A549 (cell line): ENCODE data around the gene LGR4. TPM values are rescaled to one million over a fixed set of nuclear protein-coding genes. Genes with fewer than 3 reads are reported as not detected.

Experiments used
- ATAC-seq, 2 experiments: fragments of 200-7000 bp in 1 of 2; fragments of >200 bp in 1 of 2; cut with Nextera tagmentation in 1 of 2; cut with Tn5 transposase in 1 of 2; 3 replicates each; pipeline versions ENCODE4 v1.8.0 to v1.9.1; 2018 to 2020; ENCODE audit warnings: mild to moderate bottlenecking in 1 of 2, moderate library complexity in 1 of 2
- CTCF ChIA-PET: fragments of 300-600 bp; sonication (Branson Sonifier 250); formaldehyde crosslinking; extraction: SDS; loops from one replicate; lab custom pipeline; 2021; ENCODE audit warnings: antibody characterized with exemption, inconsistent platforms; lab: Yijun Ruan, JAX
- POLR2A ChIA-PET: fragments of 350-600 bp; formaldehyde crosslinking; extraction: SDS; loops from one replicate; lab custom pipeline; 2021; ENCODE audit warnings: antibody characterized with exemption, inconsistent platforms; lab: Yijun Ruan, JAX
- DNase-seq, 2 experiments: peaks; one replicate each; pipeline versions ENCODE4 v3.0.0 to v3.0.0-alpha.2; 2011 to 2016; ENCODE audit warnings: low read depth in 1 of 2, low spot score in 1 of 2
- FAIRE-seq: peaks from 2 replicates; lab custom pipeline; 2011; peaks lifted over from hg19 to GRCh38; lab: Jason Lieb, UNC
- H3K27ac ChIP-seq, 2 experiments: fragments of >200 bp; sonication (Bioruptor Twin); formaldehyde crosslinking; 3 replicates each; pipeline ENCODE4 v1.5.1; 2016 to 2017
- H3K4me1 ChIP-seq: fragments of >200 bp; sonication (Bioruptor Twin); formaldehyde crosslinking; 3 replicates; pipeline ENCODE4 v1.6.1; 2016
- H3K4me2 ChIP-seq: fragments of >200 bp; sonication (Bioruptor Twin); formaldehyde crosslinking; 3 replicates; pipeline ENCODE4 v1.6.1; 2016
- H3K4me3 ChIP-seq: fragments of >200 bp; sonication (Bioruptor Twin); formaldehyde crosslinking; 3 replicates; pipeline ENCODE4 v1.5.1; 2016
- H3K9me3 ChIP-seq: fragments of >200 bp; sonication (Bioruptor Twin); formaldehyde crosslinking; 3 replicates; pipeline ENCODE4 v1.6.1; 2016
- ATOH8 ChIP-seq: fragments of 250-450 bp; sonication (Bioruptor Pico); IDR thresholded peaks from 2 replicates; pipeline ENCODE4 v1.5.0; 2020; ENCODE audit warnings: low read depth, mild to moderate bottlenecking, moderate library complexity
- BHLHE40 ChIP-seq: IDR thresholded peaks from 2 replicates; pipeline ENCODE4 v1.6.1; 2012; ENCODE audit warnings: low read depth, low read length, inconsistent platforms
- CEBPB ChIP-seq, 2 experiments: fragments of >200 bp in 1 of 2; sonication (Bioruptor Twin) in 1 of 2; formaldehyde crosslinking in 1 of 2; IDR thresholded peaks; 2 replicates each; pipeline ENCODE4 v1.6.1; 2012 to 2016
- CHD2 ChIP-seq: fragments of 150-350 bp; IDR thresholded peaks from 2 replicates; pipeline ENCODE4 v1.6.1; 2014; ENCODE audit warnings: low read length; ENCODE audit not compliant: partially characterized antibody
- E2F6 ChIP-seq: IDR thresholded peaks from 2 replicates; pipeline ENCODE4 v1.6.1; 2012; ENCODE audit warnings: low read depth, borderline replicate concordance
- ELK1 ChIP-seq: fragments of 150-350 bp; IDR thresholded peaks from 2 replicates; pipeline ENCODE4 v1.6.1; 2014; ENCODE audit warnings: low read depth, mild to moderate bottlenecking, low read length
- EP300 ChIP-seq, 2 experiments: fragments of >200 bp; sonication (Bioruptor Twin); formaldehyde crosslinking; IDR thresholded peaks; 2 replicates in 1 of 2; 3 replicates in 1 of 2; pipeline ENCODE4 v1.6.1; 2016 to 2017
- FOSL2 ChIP-seq, 2 experiments: fragments of 450-650 bp in 1 of 2; fragments of >200 bp in 1 of 2; sonication (Bioruptor Twin) in 1 of 2; formaldehyde crosslinking; IDR thresholded peaks; 2 replicates each; pipeline versions ENCODE4 v1.5.0 to v1.6.1; 2016 to 2020; ENCODE audit warnings: mild to moderate bottlenecking in 1 of 2, moderate library complexity in 1 of 2
- GATA3 ChIP-seq: IDR thresholded peaks from 2 replicates; pipeline ENCODE4 v1.6.1; 2012; ENCODE audit warnings: borderline replicate concordance
- HEYL ChIP-seq: fragments of 250-450 bp; sonication (Bioruptor Pico); IDR thresholded peaks from 2 replicates; pipeline ENCODE4 v1.8.0; 2021; ENCODE audit warnings: mild to moderate bottlenecking, moderate library complexity
- HOXA7 ChIP-seq: fragments of 250-450 bp; sonication (Bioruptor Pico); IDR thresholded peaks from 2 replicates; pipeline ENCODE4 v1.5.0; 2020; ENCODE audit warnings: mild to moderate bottlenecking, moderate library complexity
- HOXB5 ChIP-seq: fragments of 250-450 bp; sonication (Bioruptor Pico); IDR thresholded peaks from 2 replicates; pipeline ENCODE4 v1.5.0; 2020; ENCODE audit warnings: mild to moderate bottlenecking, moderate library complexity
- JUNB ChIP-seq: fragments of >200 bp; sonication (Bioruptor Twin); formaldehyde crosslinking; IDR thresholded peaks from 2 replicates; pipeline ENCODE4 v1.6.1; 2016
- MAZ ChIP-seq: fragments of 150-350 bp; IDR thresholded peaks from 2 replicates; pipeline ENCODE4 v1.6.1; 2014; ENCODE audit warnings: antibody characterized with exemption, low read depth, low read length, borderline replicate concordance
- NFE2L2 ChIP-seq: fragments of 150-350 bp; conservative IDR thresholded peaks from 2 replicates; pipeline ENCODE4 v1.6.1; 2014; ENCODE audit warnings: low read length
- PBX3 ChIP-seq: IDR thresholded peaks from 2 replicates; pipeline ENCODE4 v1.6.1; 2012
- POLR2A ChIP-seq: IDR thresholded peaks from 2 replicates; pipeline ENCODE4 v1.6.1; 2012; ENCODE audit warnings: mild to moderate bottlenecking, low read length
- POLR2AphosphoS2 ChIP-seq: conservative IDR thresholded peaks from 2 replicates; pipeline ENCODE4 v1.6.1; 2012; ENCODE audit warnings: low read length, improper control_type of control experiment, inconsistent platforms
- RAD21 ChIP-seq, 2 experiments: fragments of >200 bp in 1 of 2; sonication (Bioruptor Twin) in 1 of 2; formaldehyde crosslinking in 1 of 2; IDR thresholded peaks in 1 of 2; conservative IDR thresholded peaks in 1 of 2; 2 replicates in 1 of 2; 3 replicates in 1 of 2; pipeline ENCODE4 v1.6.1; 2012 to 2018; ENCODE audit warnings: inconsistent platforms in 1 of 2
- RARB ChIP-seq: fragments of 250-450 bp; sonication (Bioruptor Pico); IDR thresholded peaks from 2 replicates; pipeline ENCODE4 v1.8.0; 2021; ENCODE audit warnings: mild to moderate bottlenecking, moderate library complexity
- REST ChIP-seq: fragments of 200-600 bp; sonication (generic); IDR thresholded peaks from 2 replicates; pipeline ENCODE4 v1.6.1; 2016; ENCODE audit warnings: antibody characterized with exemption, mild to moderate bottlenecking, moderate library complexity
- RNF2 ChIP-seq: fragments of 200-600 bp; sonication (generic); IDR thresholded peaks from 2 replicates; pipeline ENCODE4 v1.6.1; 2016; ENCODE audit warnings: low read depth, mild to moderate bottlenecking, antibody characterized with exemption, moderate library complexity, borderline replicate concordance
- SMC3 ChIP-seq: fragments of >200 bp; sonication (Bioruptor Twin); formaldehyde crosslinking; IDR thresholded peaks from 3 replicates; pipeline ENCODE4 v1.6.1; 2018; ENCODE audit warnings: inconsistent platforms
- SREBF2 ChIP-seq: fragments of 450-650 bp; IDR thresholded peaks from 2 replicates; pipeline ENCODE4 v1.6.1; 2014; ENCODE audit warnings: mild to moderate bottlenecking, moderate library complexity
- ZFP36 ChIP-seq: fragments of 450-650 bp; IDR thresholded peaks from 2 replicates; pipeline ENCODE4 v1.6.1; 2014; ENCODE audit warnings: borderline replicate concordance; ENCODE audit not compliant: partially characterized antibody
- ZNF302 ChIP-seq: fragments of 250-450 bp; sonication (Bioruptor Pico); IDR thresholded peaks from 2 replicates; pipeline ENCODE4 v1.9.0; 2021; ENCODE audit warnings: inconsistent platforms, mild to moderate bottlenecking, moderate library complexity
- ZSCAN20 ChIP-seq: fragments of 250-450 bp; sonication (Bioruptor Pico); IDR thresholded peaks from 2 replicates; pipeline ENCODE4 v1.8.0; 2022; ENCODE audit warnings: mild to moderate bottlenecking, moderate library complexity
- whole genome bisulfite sequencing: methylation state at CpG from one replicate; pipeline ENCODE4 v1.1.6; 2017; ENCODE audit errors: missing lambda C conversion rate; 5-methylcytosine and 5-hydroxymethylcytosine counted together
- polyA plus RNA-seq, 4 experiments: library from polyadenylated mRNA; depleted of rRNA in 3 of 4; stranded (reverse); fragments of >200 nt; fragmentation: RNase III in 1 of 4; extraction: RNeasy Plus Mini Kit Qiagen cat#74134 plus additional on column Dnase treatment in 1 of 4; gene quantifications; 2 replicates in 3 of 4; 3 replicates in 1 of 4; pipeline ENCODE4 v1.2.3, GENCODE V29; 2011 to 2017

Gene LGR4
- polyA plus RNA-seq, 2 of the 4 experiments (the other 2 are of a cell fraction) = 41.2 to 130 TPM

GRCh38 chr11:27402450-27402849 lies 70.1 kb downstream of the LGR4 start (continued):
- TF ChIP-seq REST (no peak), HEYL (peak; percentile 87), ATOH8 (CRISPR knock-in tag) (no peak; the same call in 1 of the 2 replicates), ZNF302 (CRISPR knock-in tag) (no peak), POLR2A (no peak), RAD21 (conservative IDR thresholded peaks at IDR 0.05 in 1 of 2, IDR thresholded peaks at IDR 0.05 in 1 of 2) (no peak), RARB (no peak), POLR2AphosphoS2 (no peak), SREBF2 (no peak), CEBPB (IDR thresholded peaks at IDR 0.05) (no peak), RNF2 (no peak), ZFP36 (no peak), HOXB5 (CRISPR knock-in tag) (peak; percentile 60; the same call in 1 of the 2 replicates), PBX3 (no peak), GATA3 (no peak), ZSCAN20 (CRISPR knock-in tag) (peak; percentile 78), FOSL2 (IDR thresholded peaks at IDR 0.05) (no peak), FOSL2 (CRISPR knock-in tag; IDR thresholded peaks at IDR 0.05) (no peak)

GRCh38 chr11:27401833-27402316 lies 70.7 kb downstream of the LGR4 start:
- peak overlapping the region; percentile 14; the same call in 1 of the 3 replicates for H3K4me3 ChIP-seq
- peak; percentile 86 to 88 for ATAC-seq
- peak in 1 of 2 experiments; percentile 94 for DNase-seq
- TF ChIP-seq MAZ (no peak), NFE2L2 (0 out of 2 replicates have a peak, but pooled peaks have one; percentile 8), ZFP36 (no peak), ATOH8 (CRISPR knock-in tag) (no peak), BHLHE40 (no peak), PBX3 (0 out of 2 replicates have a peak, but pooled peaks have one; percentile 24), CHD2 (no peak), E2F6 (peak; percentile 38; the same call in 1 of the 2 replicates), JUNB (peak; percentile 73), EP300 (IDR thresholded peaks at IDR 0.05) (peak; percentile 42 to 85; a peak in 3 of 5 replicates), GATA3 (peak; percentile 91), SMC3 (peak; percentile 10; the same call in 1 of the 3 replicates), ELK1 (no peak), HOXA7 (CRISPR knock-in tag) (0 out of 2 replicates have a peak, but pooled peaks have one; percentile 62), ZNF302 (CRISPR knock-in tag) (no peak)

More at GRCh38 chr11:27401833-27402316, 70.7 kb downstream of the LGR4 start:
- FAIRE-seq = peak; percentile 98
- Histone ChIP-seq H3K4me1 (peaks cover 94% of the 10 kb centered on the region), H3K4me2 (peak overlapping the region; percentile 76), H3K27ac (peak overlapping the region; percentile 90 to 96), H3K9me3 (no peaks in the 10 kb centered on the region)
- ChIA-PET POLR2A (no interaction called here), CTCF (interaction anchor here (1.0 to 1.7 kb wide), 2 partner anchors 13 to 16 kb away, joined by 3 to 7 read pairs; no protein-coding TSS in a partner anchor)
- WGBS = 0% methylated on average over 5 of the region's 5 CpGs
